Fibroblast of skin of back (primary cell): ENCODE results near the gene KCNIP4.

Source experiments
- DNase-seq: peaks from one replicate; pipeline ENCODE4 v3.0.0-alpha.2; 2013

KCNIP4 gene

DNA sequence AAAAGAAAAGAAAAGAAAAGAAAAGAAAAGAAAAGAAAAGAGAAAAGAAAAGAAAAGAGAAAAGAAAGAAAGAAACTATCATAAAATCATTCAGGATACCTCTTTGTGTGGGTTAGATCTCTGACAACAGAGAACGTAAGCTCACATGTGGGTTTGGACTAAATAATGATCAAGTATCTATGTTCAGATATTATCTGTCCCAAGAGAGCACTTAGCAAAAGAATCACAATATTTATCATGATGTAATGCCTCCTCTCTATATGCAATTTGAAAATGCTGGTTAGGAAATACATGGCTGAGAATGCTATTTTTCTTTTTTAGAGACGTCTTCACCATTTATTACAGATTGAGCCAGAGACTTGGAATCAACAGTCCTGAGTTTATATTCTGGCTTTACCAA is 191.3 kb downstream of the KCNIP4 start:
- DNase-seq, result no peak

DNA sequence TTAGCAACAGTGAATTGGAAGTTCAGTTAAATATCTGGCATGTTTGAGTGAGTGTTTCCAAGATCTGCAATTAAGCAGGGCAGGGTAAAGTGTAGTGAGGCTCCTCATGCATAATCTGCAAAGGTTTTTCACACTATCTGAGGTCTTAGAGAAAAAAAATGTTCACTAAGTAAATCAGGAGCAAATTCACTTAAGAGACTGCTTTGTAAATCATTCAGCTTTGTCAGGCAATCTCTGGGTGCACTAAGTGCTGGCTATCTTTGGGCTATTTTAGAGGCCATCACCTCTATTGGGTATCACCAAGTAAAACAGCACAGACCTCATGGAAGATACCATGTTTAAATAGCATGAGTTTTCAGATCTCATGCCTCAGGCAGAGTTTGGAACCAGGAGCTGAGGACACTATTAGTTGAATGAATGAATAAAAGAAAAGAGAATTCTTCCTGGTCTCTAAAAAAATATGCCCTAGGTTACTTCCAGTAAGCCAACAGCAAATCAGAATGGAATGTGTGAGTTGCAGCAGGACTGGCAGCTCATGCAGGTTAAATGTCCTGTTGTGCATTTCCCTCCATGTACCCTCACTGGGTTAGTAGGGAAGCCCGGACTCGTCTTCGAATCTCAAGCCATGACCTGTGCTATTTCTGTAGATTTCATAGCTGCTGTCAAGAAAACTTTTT is 195.3 kb downstream of the KCNIP4 start:
- DNase-seq, result no peak

DNA sequence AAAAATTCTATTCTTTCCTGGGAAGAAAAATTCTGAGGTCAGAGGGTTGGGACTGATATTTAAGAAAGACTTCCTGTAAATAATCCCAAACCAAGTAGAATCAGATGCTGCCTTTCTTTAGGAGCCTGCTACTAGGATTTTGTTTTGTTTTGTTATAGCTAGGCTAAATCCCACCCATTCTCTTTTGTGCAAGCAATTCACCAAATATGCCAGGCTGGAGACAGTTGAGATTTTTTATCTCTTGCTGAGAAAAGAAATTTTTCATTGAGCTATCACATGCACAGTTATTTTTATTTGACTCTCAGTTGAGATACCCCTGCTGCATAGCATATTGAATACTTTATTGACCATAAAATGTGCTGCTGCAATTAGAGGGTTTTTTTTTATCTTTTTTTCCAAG is 196.0 kb downstream of the KCNIP4 start:
- no peak for DNase-seq

DNA sequence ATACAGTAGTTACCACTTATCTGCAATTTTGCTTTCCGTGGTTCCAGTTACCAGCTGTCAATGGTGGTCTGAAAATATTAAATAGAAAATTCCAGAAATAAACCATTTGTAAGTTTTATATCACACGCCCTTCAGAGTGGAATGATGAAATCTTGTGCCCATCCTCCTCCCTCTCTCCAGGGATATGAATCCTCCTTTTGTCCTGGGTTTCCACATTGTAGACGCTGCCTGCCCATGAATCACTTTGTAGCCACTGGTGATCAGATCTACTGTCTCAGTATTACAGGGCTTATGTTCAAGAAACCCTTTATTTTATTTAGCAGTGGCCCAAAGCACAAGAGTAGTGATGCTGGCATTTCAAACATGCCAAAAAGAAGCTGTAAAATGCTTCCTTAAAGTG is 198.6 kb downstream of the KCNIP4 start:
- no peak for DNase-seq

DNA sequence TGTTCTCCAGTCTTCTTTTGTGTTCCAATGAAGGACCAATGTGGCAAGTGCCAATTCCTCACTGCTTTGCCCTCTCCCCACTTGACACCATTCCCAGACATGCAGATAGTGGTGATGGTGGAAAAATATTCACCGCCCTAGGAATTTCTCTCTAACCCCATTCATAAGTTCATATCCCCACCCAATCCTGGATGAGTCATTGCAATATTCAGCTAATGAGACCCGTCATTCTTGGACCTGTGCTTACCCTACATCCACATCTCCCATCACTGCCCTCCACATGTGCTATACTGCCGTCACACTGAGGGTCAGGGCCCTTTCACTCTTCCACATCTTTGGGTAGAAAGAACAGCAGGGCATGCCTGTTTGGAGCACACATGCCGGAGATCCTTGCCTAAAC is 199.2 kb downstream of the KCNIP4 start:
- DNase-seq, result no peak

DNA sequence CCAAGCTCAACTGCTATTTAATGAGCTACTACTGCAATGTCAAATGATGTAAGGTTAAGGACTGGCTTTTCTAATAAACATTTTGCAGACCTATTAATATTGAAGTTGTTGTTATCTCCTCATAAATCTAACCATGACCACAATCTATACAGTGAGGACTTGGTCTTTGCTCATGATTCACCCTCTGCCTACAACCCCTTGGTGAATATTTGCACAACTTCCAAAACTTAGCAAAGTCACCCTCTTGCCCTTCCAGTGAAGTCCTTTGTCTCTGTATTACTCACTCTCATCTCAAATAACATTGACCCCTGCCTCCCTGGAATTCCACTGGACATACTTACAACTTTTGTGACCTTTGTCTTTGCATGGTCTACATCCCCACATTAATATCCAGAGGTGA is 204.5 kb downstream of the KCNIP4 start:
- DNase-seq, result no peak

DNA sequence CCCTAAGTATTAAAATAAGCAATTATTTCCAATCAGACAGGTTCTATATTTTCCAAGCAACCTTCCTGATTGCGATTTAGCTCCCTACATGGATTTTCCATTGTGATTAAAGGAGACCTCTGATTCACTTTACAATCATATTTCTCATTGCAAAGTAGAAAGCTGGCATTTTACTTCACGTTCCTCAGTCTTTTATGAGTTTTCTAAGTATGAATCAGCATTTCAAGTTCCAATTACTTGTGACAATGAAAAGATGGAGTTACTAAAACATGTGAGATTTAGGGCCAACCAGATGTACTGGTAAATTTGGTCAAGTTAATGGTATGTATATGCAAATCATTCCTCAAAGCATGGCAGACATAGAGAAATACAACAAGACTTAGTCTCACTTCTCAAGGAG is 206.2 kb downstream of the KCNIP4 start:
- no peak for DNase-seq

DNA sequence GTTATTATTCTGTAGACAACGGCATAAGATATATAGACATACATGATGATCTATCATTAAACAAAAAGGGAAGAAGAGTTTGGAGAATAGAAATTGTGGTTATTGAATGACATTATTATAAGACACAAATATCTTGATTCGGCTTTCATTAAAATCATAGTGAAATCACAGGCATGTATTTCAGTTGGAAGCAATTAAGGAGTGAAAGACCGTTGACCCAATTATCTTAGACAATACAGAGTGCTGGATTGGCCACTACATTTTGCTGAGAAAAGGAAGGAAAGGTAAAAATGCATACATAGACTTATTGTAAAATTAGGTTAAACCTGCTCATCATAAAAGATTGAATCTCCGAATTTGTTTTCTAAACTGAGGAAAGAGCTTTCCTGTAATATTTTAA is 209.8 kb downstream of the KCNIP4 start:
- DNase-seq, result no peak

DNA sequence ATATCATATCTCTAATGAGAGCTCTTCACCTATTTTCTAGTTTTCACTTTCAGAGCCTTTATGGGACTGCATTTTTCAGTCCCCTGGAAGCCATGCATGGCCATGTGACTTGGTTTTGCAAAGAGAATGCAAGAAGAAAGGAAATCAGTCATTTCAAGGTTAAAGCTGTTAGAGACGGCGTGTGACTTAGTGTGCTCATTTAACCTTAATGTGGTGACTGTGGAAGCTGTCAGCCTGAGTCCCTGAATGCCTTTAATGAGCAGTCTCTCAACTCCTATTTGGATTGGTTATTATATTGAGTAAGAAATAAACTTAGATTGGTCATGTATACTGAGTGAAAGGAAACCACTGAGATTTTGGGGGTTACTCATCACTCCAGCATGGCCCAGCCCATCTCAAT is 212.7 kb downstream of the KCNIP4 start:
- DNase-seq, result no peak

DNA sequence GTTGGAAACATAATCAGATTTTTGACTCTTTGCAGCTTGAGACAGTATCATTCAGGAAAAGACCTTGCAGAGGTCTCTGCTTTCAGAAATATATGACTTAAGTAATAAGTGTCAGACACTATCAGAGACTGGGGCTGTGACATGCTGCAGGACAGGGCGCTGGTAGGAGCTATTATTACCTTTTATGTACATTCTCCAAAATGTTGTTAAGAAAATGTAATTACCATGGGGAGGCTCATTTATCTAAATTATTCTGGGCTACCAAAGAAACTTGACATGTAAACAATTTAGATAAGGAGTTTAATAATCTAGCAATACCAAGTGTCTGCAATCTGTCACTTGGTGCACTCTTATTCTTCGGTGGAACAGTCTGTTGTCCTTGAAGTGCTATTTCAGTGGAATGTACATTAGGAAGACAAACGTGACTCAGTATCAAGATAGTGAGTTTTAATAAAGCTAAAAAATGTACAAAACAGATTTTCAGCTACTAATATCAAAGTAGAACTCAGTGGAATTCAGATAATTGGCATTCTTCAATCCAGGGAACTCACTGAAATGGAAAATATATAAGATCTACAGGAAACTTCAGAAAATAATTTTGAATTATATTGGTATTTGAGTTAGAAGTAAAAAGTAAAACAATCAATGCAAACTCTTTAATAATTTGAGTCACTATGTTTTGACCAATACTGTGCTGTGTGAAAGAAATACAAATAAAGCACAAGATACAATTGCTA is 214.5 kb downstream of the KCNIP4 start:
- no peak for DNase-seq

DNA sequence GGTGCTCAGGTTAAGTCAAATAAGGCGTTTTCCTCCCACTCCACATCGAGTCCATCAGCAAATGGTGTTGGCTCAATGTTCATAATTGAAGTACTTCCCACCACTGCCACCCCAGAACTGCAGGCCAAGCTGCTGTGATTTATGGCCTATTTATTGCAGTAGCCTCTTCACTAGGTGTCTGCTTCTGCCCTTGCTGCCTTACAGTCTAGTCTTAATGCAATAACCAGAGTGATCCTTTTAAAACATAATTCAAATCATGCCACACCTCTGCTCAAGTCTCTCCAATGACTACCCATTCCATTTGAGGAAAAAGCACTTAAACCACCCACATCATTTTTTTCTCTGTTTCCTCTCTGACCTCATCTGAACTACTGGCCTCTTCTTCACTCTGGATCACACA is 220.3 kb downstream of the KCNIP4 start:
- no peak for DNase-seq

DNA sequence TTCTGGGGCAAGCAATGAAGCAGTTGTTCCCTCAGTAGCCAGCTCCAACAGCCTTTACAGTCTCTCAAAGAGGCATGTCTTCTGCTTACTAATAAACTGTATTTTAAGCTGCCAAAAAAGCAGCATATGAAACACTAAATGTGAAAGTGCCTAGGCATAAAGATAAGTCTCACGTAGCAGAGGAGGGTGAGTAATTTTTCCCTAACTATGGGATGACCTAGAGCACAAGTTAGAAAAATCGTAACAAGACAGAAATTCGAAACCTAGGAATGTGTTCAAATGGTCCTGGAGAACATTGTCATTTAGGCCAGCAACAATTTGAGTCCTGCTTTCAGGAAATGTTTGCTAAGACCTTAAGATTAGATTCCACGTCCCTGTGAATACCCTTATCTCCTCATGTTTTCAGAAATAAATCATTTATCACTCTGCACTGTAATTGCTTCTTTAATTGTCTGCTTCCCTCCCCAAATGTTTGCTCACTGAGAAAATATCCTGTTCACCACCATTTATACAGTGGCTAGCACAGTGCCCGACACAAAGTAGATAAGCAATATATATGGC is 222.2 kb downstream of the KCNIP4 start:
- DNase-seq, result no peak

DNA sequence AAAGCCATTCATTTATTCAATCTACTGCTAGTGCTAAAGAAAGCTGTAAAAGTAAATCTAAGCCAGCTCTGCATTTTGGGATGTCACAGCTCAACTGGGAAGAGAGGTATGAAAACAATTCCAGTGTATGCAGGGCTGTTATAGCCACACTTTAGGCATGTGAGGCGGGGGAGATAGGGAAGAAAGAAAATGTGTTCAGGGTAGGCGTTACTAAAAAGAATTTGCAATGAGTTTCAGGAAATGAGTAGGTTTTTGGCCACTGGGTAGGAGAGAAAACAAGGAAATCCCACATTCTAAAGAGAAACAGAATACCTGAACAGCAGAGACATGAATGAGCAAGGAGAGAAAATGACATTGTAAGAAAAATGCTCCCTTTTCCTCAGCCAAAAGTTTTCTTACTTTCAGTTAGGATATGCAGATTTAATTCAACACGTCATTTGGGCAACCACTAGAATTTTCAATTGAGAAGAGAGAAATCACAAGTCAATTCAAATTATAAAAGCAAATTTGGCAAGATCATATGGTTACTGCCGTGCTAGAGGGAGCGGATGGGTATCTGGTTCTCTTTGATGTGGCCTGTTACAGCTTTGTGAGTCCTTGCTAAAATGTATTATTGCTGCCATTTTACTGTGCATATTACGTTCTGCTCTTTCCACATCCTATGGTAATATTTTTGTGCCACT is 226.3 kb downstream of the KCNIP4 start:
- DNase-seq, result no peak

DNA sequence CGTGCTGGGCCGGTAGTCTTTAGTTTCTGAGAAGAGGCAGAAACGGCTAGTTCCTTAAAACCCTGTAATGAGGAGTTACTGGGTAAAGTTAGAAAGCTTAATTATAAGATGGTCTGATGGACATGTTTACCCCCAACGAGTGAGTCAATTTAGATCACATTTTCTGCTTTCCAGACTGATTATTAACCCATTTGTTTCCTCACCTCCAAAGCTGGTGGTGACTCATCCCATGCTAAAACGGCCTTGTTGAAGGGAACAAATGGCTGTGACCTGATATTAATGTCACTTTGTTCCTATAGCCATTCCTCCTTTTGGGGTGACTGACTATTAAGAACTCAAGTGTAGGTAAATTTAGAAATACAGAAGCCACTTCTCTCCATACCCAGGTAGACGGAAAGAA is 232.0 kb downstream of the KCNIP4 start:
- no peak for DNase-seq

DNA sequence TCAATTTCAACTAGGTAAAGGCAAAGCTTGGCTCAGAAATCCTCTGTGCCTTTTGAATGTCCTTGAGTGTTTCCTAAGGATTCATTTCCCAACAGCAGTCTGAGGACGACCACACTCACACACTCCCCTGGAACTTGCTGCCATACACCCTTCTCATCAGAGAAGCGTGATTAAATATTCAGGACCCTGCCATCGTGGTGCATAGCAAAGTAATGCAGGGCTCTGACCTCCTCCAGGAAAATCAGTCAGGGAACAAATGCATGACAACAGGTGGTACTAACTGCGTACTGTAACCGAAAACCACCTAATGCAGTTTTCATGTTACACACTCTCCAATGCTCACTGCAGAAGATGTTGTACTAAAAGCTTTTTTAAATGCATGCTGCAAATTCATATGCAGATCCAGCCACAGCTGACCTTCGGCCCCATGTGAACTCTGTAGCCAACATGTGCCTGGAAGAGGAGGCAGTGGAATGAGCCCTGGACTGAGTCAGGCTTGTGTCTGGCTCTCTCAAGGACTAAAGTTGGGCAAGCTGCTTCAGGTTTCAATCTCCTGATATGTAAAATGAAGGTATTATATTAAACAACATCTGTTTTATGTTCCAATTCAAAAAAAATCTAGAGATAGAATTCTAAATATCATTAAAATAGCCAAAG is 238.3 kb downstream of the KCNIP4 start:
- no peak for DNase-seq

DNA sequence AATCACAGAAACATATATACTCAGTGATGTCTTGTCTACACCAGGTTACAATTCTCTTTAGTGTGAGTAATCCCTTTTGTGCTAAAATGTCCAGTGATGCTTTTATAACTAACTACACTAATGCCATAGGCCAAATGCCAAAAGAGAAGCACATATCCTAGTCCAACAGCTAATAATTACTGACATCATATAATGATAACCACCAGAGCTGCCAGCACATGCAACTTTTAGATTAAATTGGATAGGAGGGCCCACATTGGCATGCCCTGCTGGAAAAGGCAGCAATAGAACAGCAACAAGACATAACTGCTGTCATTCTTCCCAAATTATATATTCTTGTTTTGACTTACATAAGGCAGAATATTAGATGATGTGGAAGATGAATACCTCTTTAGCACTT is 238.8 kb downstream of the KCNIP4 start:
- no peak for DNase-seq

DNA sequence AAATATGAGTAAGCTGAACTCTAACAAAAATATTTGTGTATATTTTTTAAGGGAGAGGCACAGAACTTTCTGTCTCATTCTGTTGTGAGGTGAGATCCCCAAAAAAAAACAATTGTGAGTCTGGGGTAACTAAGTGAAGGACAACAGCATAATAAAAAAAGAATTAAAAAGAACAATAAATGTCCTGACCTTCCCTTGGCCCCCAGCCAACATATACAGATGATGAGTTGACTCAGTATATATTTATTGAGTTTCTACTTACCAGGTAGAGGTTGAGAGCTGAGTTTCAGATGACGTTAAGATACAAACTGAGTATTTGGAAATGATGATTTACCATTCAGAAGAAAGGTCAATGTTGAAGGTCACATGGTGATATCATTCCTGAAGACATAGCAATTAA is 239.5 kb downstream of the KCNIP4 start:
- DNase-seq, result no peak

DNA sequence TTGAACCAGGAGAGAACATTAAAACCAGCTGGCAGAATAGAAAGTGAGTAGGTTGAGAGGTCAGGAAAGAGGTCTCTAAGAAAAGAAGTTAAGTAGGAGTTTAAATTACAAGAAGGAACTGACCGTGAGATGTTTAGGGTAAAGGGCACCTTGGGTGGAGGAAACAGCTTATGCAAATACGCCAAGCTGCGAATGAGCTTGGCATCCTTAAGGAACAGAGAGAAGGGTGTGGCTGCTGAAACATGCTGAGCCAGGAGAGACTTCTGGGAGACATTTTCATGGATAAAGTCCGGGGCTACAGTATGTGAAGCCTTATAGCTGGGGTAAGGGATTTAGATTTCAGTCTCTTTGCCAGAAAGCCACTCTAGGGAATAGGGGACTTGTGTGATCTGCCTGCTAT is 249.1 kb downstream of the KCNIP4 start:
- no peak for DNase-seq

DNA sequence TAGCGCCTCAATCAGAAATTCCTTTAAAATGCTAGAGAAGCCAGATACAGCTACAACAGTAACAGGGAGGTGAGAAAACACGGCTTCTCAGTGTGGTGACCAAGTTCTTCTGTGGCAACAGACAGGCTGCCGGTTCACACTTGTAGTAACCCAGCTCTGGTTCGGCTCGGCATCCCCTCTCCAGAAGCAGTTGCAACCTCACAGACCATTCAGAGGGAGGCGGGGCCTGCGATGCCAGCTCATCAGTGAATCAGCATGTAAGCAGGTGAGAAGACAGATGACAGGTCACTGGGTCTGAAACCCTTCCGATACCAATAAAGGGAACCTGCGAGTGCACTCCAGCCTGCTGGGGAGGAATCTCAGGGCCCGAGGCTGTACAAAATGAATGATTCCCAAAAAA is 251.0 kb downstream of the KCNIP4 start:
- DNase-seq, result no peak

DNA sequence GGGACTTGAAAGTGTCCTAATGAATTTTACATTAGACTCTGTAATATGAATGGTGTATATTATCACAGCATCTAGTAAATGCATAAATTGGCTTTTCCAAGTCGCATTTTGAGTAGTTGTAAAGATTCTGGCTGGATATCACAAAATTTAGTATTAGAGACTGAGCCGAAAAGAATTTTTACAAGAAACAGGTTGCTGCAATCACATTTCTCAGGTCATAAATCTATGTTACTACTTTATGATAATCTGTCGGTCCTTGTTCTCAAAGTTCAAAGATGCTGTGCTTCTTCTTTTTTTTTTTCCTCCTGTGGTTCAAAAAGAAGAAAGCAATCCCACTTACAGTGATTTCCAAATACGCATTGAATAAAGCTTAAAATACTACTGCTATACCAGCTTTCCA is 253.4 kb downstream of the KCNIP4 start:
- no peak for DNase-seq

DNA sequence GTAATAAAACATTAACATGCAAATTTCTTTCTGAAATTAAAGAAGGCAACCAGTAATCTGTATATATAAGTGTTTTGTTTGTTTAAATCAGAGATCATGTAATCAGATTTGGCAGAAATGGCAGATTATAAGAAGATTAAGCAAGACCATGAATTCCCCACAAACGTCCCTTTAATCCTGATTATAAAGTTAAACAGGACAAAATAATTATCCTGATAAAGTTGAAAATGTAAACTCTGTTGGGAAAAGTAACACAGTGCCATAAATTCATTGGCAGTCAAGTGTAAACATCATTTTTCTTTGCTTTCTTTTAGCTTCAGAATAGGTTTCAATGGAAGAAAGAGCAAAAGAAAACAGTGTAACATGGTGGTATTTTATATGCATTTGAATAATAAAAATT is 256.3 kb downstream of the KCNIP4 start:
- no peak for DNase-seq

DNA sequence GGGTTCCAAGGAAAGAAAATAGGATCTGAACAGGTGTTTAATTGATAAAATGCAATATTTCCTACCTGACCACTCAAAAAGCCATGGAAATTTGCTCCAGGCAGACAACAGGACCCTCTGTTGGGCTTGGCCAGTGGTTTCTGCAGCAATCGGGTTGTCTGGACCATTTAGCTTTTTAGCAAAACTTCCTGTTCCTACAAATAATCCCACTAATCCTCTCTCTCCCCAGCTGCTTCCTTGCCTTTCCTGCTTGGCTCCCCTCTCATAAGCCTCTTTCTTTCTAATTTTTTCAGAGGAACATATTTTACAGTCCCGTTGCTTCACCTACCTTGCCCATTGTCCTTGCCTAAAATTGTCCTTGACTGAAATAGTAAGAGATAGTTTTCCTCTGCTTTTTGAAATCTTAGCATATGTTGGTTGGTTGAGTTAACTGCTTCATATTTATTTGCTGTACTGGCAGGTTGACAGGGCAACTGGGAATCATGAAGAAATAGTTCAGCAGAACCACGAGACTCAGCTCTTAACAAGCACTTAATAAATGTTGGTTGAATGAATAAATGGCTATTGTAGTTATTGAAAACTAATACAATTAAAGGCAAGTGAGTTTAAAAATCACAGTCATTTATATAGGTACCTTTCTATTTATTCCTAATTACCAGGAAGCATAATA is 259.8 kb downstream of the KCNIP4 start:
- DNase-seq, result no peak

DNA sequence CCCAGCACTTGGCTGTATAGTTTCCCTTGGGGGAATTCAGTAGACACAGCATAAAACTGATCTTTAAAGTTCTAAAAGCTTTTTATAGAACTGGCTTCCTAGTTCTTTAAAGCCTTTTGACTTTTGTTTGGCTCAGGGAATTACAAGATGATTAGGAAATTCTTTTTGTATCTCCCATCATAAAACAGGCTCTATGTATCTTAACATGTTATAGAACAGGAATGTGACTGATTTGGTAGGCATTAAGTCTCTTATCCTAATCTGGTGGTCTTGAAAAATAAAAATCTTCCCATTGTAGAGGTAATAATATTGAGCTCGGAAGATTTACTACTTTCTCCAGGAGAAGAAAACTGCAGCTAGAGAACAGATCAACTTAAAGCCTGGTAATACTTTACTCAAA is 262.7 kb downstream of the KCNIP4 start:
- DNase-seq, result no peak
